ENCODE measurements around the gene GRM3.

GRM3 gene

DNA sequence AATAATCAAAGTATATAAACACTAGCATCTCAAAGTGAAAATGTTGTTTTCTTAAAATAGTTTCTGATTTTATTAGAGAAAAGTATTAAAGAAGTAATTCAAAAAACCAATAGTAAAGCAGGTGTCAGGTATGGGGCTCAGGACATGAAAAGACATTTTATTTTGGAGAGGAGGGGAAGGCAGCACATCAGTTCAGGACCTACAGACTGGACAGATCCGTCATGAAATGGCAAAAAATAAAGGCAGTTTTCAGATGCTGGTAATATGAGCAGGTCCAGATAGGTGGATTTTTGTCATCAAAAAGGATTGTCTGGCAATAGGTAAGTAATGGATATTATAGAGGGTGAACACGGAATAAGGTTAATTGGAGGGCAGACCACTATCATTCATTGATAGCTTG, 49.0 kb downstream of the GRM3 start:
- TF ChIP-seq, protein P1, sequence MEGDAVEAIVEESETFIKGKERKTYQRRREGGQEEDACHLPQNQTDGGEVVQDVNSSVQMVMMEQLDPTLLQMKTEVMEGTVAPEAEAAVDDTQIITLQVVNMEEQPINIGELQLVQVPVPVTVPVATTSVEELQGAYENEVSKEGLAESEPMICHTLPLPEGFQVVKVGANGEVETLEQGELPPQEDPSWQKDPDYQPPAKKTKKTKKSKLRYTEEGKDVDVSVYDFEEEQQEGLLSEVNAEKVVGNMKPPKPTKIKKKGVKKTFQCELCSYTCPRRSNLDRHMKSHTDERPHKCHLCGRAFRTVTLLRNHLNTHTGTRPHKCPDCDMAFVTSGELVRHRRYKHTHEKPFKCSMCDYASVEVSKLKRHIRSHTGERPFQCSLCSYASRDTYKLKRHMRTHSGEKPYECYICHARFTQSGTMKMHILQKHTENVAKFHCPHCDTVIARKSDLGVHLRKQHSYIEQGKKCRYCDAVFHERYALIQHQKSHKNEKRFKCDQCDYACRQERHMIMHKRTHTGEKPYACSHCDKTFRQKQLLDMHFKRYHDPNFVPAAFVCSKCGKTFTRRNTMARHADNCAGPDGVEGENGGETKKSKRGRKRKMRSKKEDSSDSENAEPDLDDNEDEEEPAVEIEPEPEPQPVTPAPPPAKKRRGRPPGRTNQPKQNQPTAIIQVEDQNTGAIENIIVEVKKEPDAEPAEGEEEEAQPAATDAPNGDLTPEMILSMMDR (conservative IDR thresholded peaks at IDR 0.05; ENCODE audit: low read depth, low read length) = no peak
- DNase-seq (ENCODE audit: low read depth) = no peak
- no peak overlapping the region for H3K4me3 ChIP-seq (ENCODE audit: low read depth, low read length)

DNA sequence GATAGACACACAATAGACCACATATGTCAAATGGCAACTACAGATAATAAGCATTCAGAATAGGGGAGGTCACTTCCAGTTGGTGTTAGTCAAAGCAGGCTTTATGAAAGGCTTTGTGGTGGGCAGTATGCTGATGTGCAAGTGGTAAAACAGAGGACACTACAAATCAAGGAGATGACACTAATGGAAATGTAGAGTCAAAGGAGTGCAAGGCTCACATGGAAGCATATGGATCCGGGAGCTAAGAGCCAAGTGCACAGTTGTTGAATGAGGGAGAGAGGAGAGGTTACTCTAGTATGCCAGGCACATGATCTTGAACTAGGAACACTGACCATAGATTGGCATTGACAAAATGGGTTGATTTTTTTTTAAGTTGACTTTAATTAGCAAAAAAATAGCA, 62.7 kb downstream of the GRM3 start:
- TF ChIP-seq, protein P1 (conservative IDR thresholded peaks at IDR 0.05; ENCODE audit: low read depth, low read length) = no peak
- H3K4me3 ChIP-seq (ENCODE audit: low read depth, low read length) = no peak overlapping the region
- no peak for DNase-seq (ENCODE audit: low read depth)

DNA sequence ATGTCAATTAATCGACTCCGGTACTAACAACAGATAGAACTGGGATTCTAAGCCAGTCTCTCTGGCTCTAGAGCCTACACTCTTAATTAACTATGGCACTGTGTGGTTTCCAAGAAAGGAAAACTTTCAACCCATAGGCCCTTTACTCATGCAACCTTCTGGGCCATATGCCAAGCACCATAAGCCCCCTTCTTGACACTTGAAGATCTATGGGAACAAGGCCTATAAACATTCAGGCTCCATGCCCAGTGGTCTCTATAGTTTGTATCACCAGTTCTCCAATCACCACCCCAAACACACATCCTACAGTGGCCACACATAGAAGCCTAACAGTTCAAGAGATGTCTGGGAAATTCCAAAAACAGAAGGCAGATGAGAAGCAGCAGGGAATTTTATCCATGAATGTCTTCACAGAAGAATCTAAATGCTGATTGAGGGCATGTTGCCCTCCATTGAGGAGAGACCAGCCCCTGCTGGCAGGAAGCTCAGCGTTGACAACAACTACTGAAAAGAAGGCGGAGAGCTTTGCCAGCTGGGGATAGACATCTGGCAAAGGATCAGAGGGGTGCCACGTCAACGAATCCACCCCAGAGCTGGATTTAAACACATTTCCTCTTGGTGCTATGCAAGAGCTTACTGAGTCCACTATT, 64.4 kb downstream of the GRM3 start:
- H3K4me3 ChIP-seq (ENCODE audit: low read depth, low read length) = no peak overlapping the region

DNA sequence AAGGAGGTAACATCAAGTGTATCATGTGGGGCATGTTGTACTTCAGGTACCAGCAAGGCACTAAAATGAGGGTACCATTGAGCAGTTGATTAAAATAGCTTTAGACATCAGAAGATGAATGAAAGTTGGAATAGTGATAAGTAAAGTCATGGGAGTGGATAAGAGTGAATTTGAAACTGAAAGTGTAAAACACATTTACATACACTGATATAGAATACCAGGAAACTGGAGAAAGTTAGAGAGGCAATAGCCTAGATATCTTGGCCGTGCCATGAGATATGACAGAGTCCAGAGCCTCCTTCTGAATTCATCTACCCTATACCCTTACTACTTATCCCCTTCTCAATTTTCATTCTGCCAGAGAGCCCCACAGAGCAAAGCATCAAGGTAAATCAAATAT, 76.6 kb downstream of the GRM3 start:
- no peak for DNase-seq (ENCODE audit: low read depth)
- H3K4me3 ChIP-seq (ENCODE audit: low read depth, low read length) = no peak overlapping the region
- TF ChIP-seq, protein P1 (conservative IDR thresholded peaks at IDR 0.05; ENCODE audit: low read depth, low read length) = no peak

More for the DNA sequence above, 64.4 kb downstream of the GRM3 start:
- DNase-seq (ENCODE audit: low read depth) = no peak
- TF ChIP-seq, protein P1 (conservative IDR thresholded peaks at IDR 0.05; ENCODE audit: low read depth, low read length) = no peak

DNA sequence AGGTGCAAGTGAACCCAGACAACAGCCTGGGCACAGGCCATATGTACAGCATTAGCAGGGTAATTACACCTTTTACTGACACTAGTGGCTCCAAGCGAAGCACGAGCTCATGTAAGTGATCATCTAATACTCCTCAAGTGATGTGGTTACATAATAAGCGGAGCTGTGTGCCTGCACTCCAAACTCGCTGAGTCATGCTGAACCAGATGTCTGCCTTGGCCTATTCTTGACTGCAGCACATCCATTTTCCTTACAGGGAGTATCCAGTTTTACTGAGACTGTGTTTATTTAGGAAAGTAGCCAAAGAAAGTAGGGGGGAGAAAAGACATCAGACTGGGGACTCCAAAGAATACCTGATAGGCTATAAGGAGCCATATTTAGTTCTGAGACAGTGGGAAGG, 90.1 kb downstream of the GRM3 start:
- TF ChIP-seq, protein P1 (conservative IDR thresholded peaks at IDR 0.05; ENCODE audit: low read depth, low read length) = no peak
- peak; percentile 21 for DNase-seq (ENCODE audit: low read depth)
- H3K4me3 ChIP-seq (ENCODE audit: low read depth, low read length) = no peak overlapping the region

DNA sequence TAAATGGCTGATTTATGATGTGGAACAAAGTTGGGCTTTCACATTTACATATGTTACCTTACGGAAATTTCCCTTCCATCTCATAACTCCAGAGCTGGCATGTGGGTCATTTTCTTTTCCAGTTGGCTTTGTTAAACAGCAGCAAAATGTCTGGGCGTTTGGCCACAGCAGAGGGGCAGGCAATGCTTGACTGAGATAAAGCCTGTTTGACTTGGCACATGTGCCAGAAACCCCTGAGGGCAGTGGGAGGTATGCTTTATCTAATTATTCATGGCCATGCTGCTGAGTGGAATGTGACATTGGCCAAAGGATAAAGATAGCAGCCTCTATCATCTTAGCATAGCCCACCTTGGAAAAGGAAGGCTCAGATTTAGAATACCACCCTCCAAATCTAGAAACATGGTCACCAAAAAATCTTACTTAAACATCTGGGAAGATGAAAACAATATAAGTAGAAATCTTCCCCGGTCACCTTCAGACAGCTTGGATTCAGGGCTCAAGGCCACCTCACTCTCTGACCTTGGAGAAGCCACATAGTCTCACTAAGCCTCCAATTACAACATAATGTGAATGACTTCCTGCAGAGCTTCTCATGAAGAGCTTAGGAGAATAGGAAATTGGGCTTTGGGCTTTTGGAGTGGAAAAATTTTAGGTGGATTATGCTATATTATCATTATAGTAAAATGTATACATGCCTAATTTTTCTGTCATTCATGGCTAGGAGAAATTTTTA, 101.5 kb downstream of the GRM3 start:
- DNase-seq (ENCODE audit: low read depth) = no peak
- H3K4me3 ChIP-seq (ENCODE audit: low read depth, low read length) = no peak overlapping the region
- TF ChIP-seq, protein P1 (conservative IDR thresholded peaks at IDR 0.05; ENCODE audit: low read depth, low read length) = no peak

DNA sequence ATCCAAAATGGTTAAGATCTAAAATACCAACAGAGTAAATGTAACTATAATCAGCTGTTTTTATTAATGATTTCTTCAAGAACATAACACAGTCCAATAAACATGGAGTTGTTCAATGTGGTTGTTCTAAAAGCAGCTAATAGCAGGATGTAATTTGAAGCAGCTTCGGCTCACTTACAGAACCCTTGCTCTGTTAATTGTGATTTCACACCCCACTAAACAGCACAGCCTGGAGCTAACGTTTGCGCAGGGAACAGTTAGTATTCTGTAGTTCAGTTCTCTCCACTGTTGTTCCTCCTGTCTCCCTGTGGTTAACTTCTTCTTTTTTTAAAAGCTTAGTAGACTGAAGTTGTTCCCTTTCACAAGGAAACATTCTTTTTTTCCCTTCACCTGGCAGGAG, 104.0 kb downstream of the GRM3 start:
- no peak overlapping the region for H3K4me3 ChIP-seq (ENCODE audit: low read depth, low read length)
- DNase-seq (ENCODE audit: low read depth) = no peak
- TF ChIP-seq, protein P1 (conservative IDR thresholded peaks at IDR 0.05; ENCODE audit: low read depth, low read length) = no peak
